Activated naive CD8-positive, alpha-beta T cell treated with anti-CD3 and anti-CD28 coated beads, Interleukin-2, amount 50 U/mL, for 16 hours (primary cell): ENCODE measurements around the gene VCAM1.
"Not testable (repeated sequence)": the region's sequence is repeated elsewhere in the genome, so short reads cannot be mapped to it uniquely, and the experiment has no call there.

Experiments
- DNase-seq: peaks from one replicate; pipeline ENCODE4 v3.0.0-alpha.2; 2020; ENCODE audit warnings: low read depth, low spot score

VCAM1 gene, protein sequence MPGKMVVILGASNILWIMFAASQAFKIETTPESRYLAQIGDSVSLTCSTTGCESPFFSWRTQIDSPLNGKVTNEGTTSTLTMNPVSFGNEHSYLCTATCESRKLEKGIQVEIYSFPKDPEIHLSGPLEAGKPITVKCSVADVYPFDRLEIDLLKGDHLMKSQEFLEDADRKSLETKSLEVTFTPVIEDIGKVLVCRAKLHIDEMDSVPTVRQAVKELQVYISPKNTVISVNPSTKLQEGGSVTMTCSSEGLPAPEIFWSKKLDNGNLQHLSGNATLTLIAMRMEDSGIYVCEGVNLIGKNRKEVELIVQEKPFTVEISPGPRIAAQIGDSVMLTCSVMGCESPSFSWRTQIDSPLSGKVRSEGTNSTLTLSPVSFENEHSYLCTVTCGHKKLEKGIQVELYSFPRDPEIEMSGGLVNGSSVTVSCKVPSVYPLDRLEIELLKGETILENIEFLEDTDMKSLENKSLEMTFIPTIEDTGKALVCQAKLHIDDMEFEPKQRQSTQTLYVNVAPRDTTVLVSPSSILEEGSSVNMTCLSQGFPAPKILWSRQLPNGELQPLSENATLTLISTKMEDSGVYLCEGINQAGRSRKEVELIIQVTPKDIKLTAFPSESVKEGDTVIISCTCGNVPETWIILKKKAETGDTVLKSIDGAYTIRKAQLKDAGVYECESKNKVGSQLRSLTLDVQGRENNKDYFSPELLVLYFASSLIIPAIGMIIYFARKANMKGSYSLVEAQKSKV

GRCh38 chr1:100719490-100719889 lies at the start of gene VCAM1:
Gene VCAM1 (plus strand): TSS chr1:100719742. CDS start chr1:100719861, 119 bp downstream.
- DNase-seq, result no peak

DNA sequence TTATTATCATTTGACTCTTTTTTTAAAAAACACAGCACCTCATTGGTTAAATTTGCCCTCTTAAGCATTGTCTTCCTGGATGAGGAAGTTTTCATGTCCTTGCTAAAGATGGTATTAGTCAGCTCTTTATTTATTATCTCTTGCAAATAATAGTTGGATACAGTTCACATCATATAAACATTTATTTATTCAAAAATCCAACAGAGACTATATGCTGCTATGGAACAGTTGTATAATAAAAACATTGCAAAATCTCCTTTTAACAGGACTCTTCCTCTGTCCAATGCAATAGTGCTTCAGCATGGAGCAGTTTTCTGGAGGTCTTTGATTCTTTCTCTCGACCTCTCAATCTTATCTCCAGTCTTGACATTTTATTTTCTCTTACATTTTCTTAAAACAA lies 49.5 kb upstream of the VCAM1 start:
- DNase-seq, result no peak

DNA sequence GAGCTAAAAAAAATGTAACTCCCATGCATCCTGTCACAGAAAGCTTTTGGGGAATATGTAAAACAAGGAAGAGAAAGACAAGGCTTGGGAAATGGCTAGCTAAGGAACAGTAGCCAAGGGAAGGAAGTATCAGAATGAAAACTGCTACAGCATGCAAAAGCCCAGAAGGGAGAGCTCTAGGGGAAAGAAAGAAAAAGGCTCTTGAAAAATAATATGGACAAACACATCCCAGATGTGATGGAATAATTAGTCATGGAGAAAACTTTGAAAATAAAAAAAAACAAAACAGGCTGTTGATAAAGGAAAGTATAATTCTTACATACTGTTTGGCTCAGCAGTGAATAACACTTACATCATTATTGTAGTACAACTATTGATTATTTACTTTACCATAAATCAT lies 47.9 kb upstream of the VCAM1 start:
- no peak for DNase-seq

DNA sequence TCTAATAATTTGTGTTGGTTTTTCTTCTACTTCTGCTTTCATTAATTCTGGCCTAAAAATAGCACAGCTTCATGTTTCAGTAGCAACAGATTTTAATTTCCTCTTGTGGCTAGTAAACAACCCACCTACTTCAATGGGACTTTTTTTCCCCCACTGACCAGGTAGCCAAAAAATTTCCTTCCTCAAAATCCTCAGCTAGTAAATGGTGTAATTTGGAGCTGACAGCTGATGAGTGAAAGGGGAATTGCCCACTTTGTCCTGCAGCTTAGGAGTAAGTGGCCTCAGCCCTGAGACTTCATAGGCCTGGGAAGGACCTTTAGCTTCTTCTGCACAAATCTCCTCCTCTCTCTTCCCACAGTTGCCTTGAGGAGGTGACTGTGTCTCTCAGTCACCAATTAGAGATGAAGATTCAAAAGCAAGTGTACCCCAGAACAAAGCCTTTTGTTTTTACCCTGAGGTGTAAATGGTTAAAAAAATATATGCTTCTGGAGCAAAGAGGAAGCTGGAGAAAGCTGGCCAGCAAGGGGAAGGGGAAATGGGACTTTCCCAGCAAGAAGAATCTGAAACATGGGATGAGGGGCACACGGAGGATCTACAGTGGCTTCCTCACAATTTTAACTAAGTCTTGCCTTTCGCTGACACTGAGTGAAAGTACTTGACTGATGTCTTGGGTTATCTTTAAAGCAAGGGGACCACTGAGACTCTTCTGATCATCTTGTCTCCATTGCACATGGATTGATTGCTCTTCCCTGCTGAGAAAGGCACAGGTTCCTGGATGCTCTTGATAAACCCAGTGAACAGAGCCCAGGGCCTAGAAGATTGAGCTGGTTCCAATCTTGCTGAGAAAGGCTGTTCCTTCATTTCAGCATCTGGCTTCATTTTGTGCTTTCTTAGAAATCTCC lies 35.8 kb upstream of the VCAM1 start:
- no peak for DNase-seq

DNA sequence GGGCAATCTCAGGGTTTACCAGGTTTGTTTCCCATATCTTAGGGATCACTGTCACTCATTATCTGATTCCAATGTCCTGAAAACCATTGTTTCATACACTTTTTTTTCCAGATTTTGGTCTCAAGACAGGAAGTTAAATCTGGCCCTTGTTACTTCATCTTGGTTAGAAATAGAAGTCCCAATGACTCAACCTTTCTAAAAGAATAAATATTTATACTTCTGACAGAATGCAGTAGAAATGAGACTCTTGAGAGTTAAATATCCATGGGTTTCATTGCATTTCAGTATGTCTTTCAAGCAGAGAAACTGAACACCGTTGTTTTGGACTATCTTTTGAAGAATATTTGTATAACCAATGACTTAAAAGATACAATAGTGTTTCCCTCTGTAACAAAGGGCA lies 19.8 kb upstream of the VCAM1 start:
- no peak for DNase-seq

DNA sequence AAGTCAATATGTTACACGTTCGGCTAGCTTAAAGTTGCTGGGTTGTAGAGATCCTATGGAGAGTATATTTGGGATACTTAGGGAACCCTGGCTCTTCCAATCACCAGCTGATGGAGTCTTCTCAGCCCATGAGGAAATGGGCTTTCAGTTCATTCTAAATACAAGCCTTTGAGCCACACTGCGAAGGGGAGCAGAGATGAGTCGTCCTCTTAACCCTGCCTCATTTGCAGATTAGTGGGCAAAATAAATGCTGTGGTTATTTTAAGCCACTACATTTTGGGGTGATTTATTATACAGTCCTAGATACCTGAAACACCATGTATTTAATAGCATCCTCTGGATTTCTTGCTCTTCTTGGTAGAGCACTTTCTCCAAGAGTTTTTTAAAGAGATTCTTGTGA lies 19.0 kb upstream of the VCAM1 start:
- no peak for DNase-seq

GRCh38 chr1:100703052-100703451 lies 16.5 kb upstream of the VCAM1 start:
- no peak for DNase-seq

DNA sequence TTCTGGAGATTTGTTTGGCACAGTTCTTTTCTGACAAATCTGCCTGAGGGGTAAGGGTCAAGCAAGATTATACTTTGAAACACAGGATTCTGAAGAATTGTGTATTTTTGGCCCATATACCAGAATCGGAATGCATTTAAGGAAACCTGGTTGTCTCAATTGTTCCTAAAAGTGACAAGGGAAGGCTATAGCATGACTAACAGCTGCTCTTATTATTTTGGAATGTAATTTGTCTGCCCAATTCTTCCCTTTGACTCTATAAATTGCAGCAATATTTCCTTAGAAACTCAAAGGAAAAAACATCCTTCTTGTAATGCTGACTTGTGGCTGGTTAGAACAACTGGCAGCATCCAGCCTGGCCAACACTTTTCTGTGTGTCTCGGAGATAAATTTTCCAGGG lies 15.8 kb upstream of the VCAM1 start:
- DNase-seq, result no peak

- no peak for DNase-seq
Measured at GRCh38 chr1:100704473-100704872, 15.1 kb upstream of the VCAM1 start.

GRCh38 chr1:100706296-100706695 lies 13.2 kb upstream of the VCAM1 start:
- no peak for DNase-seq

DNA sequence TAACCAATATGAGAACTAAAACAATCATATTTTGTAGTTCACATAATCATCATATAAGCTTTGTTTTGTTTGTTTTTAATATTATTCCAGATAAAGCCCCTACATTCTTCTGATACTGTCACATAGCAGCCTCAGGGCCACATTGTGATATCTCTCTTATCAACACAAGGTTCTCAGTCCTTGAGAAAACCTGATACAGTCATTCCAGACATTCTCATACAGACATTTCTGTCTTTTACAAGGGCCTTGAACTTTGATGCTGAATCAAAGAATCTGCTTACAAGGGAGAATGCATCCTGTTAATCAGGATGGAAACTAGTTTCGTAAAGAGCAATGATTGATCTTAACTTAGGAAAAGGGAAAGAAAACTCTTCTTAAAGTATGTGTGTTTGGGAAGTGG lies 12.7 kb upstream of the VCAM1 start:
- no peak for DNase-seq

DNA sequence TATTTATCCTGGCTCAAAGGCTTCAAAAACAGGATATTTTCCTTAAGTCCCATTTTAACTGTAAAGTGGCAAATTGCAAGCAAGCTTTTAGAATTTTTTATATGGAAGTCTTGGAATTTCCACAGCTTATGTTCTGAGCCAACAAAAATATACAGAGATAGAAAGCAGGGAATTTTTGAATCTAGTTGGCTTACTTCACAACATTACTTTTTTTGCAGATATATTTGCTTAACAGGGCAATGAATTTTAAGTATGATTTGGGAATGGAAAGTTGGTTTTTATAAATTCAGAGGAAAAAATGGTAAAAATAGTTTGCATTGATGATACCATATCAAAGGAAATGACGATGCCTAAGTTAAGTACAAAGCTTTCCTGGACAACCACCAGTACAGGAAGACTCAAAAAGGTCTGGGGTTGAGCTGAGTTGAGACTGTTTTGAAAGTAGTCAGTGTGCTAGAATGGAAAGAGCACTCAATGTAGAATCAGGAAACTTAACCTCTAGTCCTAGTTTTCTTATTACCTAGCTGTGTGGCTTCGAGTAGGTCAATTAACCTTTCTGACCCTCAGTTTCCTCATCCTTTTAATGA lies 11.0 kb upstream of the VCAM1 start:
- DNase-seq, result no peak

DNA sequence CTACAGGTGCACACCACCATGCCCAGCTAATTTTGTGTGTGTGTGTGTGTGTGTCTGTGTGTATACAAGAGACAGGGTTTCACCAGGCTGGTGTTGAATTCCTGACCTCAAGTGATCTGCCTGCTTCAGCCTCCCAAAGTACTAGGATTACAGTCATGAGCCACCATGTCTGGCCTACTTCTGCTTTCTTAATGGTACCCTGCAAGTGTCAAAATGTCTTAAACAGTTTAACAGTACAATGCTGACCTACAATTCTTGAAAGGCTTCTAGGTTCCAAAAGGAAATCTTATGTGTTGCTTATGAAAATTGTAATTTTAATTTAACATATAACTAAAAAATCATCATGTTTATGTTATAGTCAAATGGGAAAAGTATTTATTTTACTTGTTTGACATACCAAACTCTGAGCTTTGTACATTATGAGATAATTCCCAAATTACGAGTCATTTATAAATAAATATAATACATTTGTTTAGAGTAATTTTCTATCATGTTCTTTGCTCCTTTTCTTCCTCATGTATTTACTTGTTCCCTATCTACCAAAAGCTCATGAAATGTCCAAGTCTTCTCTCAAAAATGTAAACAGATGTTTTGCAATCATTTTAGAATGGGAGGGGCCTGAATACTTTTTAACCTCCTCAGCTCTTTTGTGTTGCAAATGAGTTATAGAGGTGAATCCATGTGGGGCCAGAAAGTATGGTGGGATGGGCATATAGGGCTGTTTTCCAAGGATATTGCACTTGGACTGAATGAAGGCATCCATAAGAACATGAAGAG lies 8.4 kb upstream of the VCAM1 start:
- DNase-seq, result no peak

- DNase-seq, result not testable (repeated sequence)
Measured at GRCh38 chr1:100713027-100713426, 6.5 kb upstream of the VCAM1 start.

GRCh38 chr1:100713626-100714025 lies 5.9 kb upstream of the VCAM1 start:
- no peak for DNase-seq

GRCh38 chr1:100714599-100714998 lies 4.9 kb upstream of the VCAM1 start:
- DNase-seq, result no peak

- DNase-seq, result no peak
Measured at GRCh38 chr1:100717218-100717617, 2.3 kb upstream of the VCAM1 start.

DNA sequence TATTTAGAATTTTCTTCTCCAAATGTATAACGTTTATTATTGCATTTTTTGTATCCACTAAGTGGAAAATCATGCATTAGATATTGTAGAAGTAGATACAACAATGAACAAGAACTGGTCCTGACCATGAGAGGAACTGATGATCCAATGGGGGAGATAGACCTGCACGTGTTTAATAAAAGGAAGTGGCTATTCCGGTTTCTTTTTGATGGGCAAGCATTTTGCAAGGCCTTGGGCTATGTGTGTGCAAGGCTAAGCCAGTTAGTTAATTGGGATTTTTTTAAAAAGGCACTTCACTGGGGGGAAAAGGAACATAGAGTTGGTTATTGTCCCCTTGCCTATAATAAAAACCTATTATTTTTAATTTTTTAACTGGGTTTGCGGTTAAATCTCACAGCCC lies 961 bp upstream of the VCAM1 start:
- DNase-seq, result no peak

DNA sequence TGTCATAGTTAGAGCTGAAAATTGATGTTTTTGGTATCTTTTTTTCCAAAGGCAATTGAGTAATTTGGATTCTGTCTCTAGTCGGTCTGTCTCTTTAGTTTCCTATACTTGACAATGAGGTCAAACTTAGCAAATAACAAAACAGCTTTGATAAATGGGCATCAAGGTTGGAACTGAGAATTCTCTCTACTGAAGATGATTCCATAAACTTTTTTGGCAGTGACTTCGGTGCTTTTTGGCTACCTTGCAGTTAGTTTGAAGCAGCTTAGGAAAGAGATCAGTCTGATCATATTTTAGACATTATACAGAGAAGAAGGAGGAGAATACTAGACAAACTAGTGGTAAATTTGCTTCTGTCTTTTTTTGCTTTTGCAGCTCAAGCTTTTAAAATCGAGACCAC lies 559 bp downstream of the VCAM1 start:
- DNase-seq, result no peak

- DNase-seq, result no peak
Measured at GRCh38 chr1:100720751-100721150, 1.2 kb downstream of the VCAM1 start.
